NCI-H526 (cell line): Measurements from ENCODE around the gene HTR2B.
A peak's percentile ranks its signal among the peaks of the same experiment; 100 is the strongest.
"Not testable (repeated sequence)": the region's sequence is repeated elsewhere in the genome, so short reads cannot be mapped to it uniquely, and the experiment has no call there.

Experiments used
- DNase-seq, 2 experiments: peaks; one replicate each; lab custom pipeline; 2025; lab: John Stamatoyannopoulos, UW

HTR2B gene

GRCh38 chr2:231133365-231134099, 8.7 kb upstream of the HTR2B start:
- no peak for DNase-seq

GRCh38 chr2:231132129-231132528, 7.3 kb upstream of the HTR2B start:
- DNase-seq: no peak

- no peak for DNase-seq
Measured at GRCh38 chr2:231130336-231131056, 5.7 kb upstream of the HTR2B start.

- no peak for DNase-seq
Measured at GRCh38 chr2:231129216-231129615, 4.4 kb upstream of the HTR2B start.

GRCh38 chr2:231128541-231128940, 3.7 kb upstream of the HTR2B start:
- no peak for DNase-seq

- DNase-seq: no peak
Measured at GRCh38 chr2:231127936-231128335, 3.1 kb upstream of the HTR2B start.

GRCh38 chr2:231127480-231127879, 2.6 kb upstream of the HTR2B start:
- DNase-seq: no peak

- no peak for DNase-seq
Measured at GRCh38 chr2:231126123-231126522, 1.3 kb upstream of the HTR2B start.

GRCh38 chr2:231123362-231123898, 1.4 kb downstream of the HTR2B start:
- DNase-seq: no peak

- no peak for DNase-seq
Measured at GRCh38 chr2:231118614-231118942, 6.3 kb downstream of the HTR2B start.

- DNase-seq: no peak
Measured at GRCh38 chr2:231117922-231118613, 6.8 kb downstream of the HTR2B start.

GRCh38 chr2:231117148-231117547, 7.7 kb downstream of the HTR2B start:
- DNase-seq: no peak

GRCh38 chr2:231115651-231116050, 9.2 kb downstream of the HTR2B start:
- no peak for DNase-seq

- no peak for DNase-seq
Measured at GRCh38 chr2:231113489-231113888, 11.4 kb downstream of the HTR2B start.

- no peak for DNase-seq
Measured at GRCh38 chr2:231111987-231112386, 12.9 kb downstream of the HTR2B start.

- no peak for DNase-seq
Measured at GRCh38 chr2:231110551-231110950, 14.3 kb downstream of the HTR2B start.

GRCh38 chr2:231104115-231104713, 20.6 kb downstream of the HTR2B start:
- DNase-seq: peak; percentile 21 to 58

- DNase-seq: no peak
Measured at GRCh38 chr2:231102772-231103171, 22.1 kb downstream of the HTR2B start.

- no peak for DNase-seq
Measured at GRCh38 chr2:231100990-231101389, 23.9 kb downstream of the HTR2B start.

GRCh38 chr2:231100321-231100720, 24.5 kb downstream of the HTR2B start:
- not testable (repeated sequence) for DNase-seq

GRCh38 chr2:231099918-231100317, 24.9 kb downstream of the HTR2B start:
- peak in 1 of 2 experiments; percentile 1 for DNase-seq

- DNase-seq: no peak
Measured at GRCh38 chr2:231094736-231095346, 30.0 kb downstream of the HTR2B start.
